NCI-H82 treated with DMSO at 0.1 percent for 48 hours (cell line): ENCODE results near the gene RMC1.
"Not testable (repeated sequence)": the region's sequence is repeated elsewhere in the genome, so short reads cannot be mapped to it uniquely, and the experiment has no call there.

Experiments used
- DNase-seq: peaks from one replicate; lab custom pipeline; 2025; ENCODE audit not compliant: unreplicated experiment; lab: John Stamatoyannopoulos, UW

Gene RMC1

GRCh38 chr18:23503038-23503962 is at the start of gene RMC1:
RMC1 (plus strand) TSS chr18:23503511; CDS start chr18:23503619, 108 bp downstream.
- DNase-seq, result peak; percentile 46

DNA sequence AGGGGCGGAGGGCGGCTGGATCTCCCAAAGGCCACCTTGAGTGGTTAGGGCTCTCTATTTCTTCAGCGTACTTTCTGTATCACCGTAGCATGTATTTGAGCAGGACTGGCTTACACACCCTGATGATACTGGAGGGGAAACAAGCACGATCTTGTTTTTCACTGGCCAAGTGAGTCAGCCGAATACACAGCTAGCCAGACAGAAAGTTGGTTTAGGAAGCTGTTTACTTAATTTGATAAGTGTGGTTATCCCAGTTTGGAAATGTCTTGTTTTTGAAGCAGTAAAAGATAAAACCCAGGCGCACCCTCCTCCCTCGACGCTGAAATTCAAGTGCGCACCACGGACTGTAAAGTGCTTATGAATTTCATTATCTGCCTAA is 49.6 kb upstream of the RMC1 start:
- DNase-seq, result no peak

GRCh38 chr18:23456835-23457234 is 46.5 kb upstream of the RMC1 start:
- DNase-seq, result no peak

DNA sequence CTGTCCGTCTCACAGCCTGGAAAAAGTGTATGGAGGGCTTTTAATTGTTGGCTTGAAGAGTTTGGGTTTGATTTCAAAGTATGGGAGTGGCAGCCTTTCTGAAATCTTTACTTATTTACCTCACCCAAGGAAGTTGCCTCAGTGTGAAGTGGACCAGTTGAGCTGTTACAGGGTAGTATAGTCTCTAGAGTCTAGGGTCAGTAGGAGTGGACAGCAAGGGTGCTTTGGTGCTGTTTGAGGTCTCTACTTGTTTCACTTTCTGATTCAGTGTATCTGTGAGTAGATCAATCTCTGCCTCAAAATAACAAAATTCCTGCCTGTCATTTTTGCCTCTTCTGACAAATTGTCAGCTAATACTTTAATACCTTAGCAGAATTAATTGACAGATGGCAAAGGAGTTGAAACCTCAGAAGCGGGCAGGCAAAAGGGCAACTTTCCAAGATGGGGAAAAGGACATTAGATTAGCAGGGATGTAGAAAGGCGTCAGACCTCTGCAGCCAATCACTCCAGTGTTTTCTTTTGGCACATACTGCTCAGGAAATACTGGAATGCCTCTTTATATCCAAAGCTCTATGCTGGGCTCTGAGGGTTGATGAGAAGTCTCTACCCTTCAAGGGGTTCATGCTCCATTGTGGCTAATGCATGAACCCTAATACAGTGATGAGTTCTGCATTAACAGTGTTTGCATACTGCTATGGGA is 44.3 kb upstream of the RMC1 start:
- peak; percentile 19 for DNase-seq

- no peak for DNase-seq
Measured at GRCh38 chr18:23459530-23459921, 43.8 kb upstream of the RMC1 start.

GRCh38 chr18:23460285-23461273 is 42.7 kb upstream of the RMC1 start:
- no peak for DNase-seq

GRCh38 chr18:23462876-23463275 is 40.4 kb upstream of the RMC1 start:
- no peak for DNase-seq

- DNase-seq, result no peak
Measured at GRCh38 chr18:23468753-23469459, 34.4 kb upstream of the RMC1 start.

DNA sequence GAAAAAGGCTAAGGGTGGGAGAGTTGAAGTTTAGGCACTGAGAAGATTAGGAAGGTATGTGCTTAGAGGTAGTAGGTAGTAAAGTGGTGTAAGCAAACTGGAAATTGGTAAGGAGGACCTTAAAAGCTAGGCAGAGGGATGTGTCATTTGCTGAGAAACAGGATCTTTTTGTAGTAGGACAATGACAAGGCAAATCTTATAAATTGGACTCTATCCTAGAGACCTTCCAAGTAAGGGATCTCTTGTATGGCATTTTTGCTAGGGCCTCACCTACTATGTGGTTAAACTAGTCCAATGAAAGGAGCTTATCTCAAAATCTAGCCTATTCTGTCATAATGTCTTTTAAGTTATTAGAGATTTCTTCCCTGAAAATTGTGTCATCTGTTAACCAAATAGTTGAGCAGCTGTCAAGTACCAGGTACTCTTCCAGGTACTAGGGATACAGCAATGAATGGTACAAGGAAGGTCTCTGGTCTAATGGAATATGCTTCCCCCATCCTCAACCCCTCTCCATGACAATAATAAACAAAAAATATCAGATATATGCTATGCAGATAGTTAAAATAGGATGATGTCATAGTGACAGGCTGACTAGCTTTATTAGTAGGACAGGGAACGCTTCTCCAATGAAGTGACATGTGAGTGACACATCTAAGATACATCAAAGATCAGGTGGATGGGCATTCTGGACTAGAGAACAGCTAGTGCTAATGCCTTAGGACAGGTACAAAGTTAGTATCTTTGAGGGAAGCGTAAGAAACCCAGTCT is 32.5 kb upstream of the RMC1 start:
- DNase-seq, result no peak

- no peak for DNase-seq
Measured at GRCh38 chr18:23471486-23471885, 31.8 kb upstream of the RMC1 start.

- no peak for DNase-seq
Measured at GRCh38 chr18:23479829-23480505, 23.3 kb upstream of the RMC1 start.

DNA sequence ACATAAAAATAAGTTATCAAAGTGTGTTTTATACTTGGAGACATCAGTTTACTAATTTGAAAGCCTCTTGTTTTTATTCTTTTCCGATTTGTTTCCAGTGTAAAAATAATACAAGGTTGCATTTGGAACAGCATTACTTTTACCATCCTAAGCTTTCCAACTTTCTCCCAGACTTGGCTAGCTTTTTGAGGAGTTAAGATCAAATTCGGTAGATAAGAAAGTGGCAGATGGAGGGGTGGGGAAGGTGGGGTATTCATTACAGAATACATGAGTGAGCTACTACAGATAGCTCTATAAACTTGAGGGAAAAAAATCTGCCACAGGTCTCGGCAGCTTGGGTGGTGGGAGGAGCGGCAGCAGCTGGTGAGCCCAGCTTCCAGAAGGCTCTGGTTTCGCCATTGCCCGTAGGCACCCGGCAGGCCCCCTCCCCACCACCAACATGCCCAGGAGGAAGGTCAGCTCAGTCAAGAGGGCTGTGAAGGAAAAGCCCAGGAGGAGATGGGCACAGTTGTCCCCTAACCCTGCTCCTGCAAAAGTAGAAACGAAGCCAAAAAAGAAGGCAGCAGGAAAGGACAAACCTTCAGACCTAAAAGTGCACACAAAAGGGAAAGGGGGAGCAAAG is 18.6 kb upstream of the RMC1 start:
- no peak for DNase-seq

DNA sequence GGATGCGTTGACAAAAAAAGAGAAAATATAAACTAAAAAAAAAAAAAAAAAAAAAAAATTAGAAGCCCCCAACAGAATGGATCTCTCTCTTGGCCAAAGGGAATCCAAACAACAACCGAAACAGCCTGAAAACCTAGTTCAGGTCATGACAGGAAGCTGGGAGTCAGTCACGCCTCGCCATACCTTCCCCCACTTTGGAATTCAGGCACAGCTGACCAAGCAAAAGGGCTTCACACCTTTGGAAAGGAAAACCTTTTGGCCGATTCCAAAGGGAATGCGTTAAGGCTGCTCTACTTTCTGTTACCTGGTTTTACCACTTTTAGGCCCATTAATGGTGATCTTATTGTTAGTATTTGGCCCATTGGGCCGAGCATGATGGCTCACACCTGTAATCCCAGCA is 17.9 kb upstream of the RMC1 start:
- no peak for DNase-seq

GRCh38 chr18:23487738-23488570 is 15.4 kb upstream of the RMC1 start:
- DNase-seq, result no peak

GRCh38 chr18:23489586-23489985 is 13.7 kb upstream of the RMC1 start:
- not testable (repeated sequence) for DNase-seq

DNA sequence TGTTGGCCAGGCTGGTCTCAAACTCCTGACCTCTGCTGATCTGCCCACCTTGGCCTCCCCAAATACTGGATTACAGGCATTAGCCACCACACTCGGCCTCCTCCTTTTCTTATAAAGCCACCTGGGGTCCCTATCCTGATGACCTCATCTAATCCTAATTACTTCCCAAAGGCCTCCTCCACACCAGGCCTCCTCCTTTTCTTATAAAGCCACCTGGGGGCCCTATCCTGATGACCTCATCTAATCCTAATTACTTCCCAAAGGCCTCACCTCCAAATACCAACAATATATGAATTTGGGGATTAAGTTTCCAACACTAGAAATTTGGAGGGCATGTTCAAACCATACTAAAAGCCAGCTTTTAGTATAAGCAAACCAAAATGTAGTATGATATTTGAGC is 9.7 kb upstream of the RMC1 start:
- DNase-seq, result peak; percentile 40

- DNase-seq, result no peak
Measured at GRCh38 chr18:23494992-23495391, 8.3 kb upstream of the RMC1 start.
